HG02759 (cell line): Measurements from ENCODE around the gene MIX23.

ENCODE experiments used
- ATAC-seq: cut with Tn5 transposase; IDR thresholded peaks from one replicate; pipeline ENCODE4 v1.9.1; 2021; ENCODE audit warnings: mild to moderate bottlenecking, moderate library complexity; ENCODE audit not compliant: unreplicated experiment

The MIX23 gene

DNA sequence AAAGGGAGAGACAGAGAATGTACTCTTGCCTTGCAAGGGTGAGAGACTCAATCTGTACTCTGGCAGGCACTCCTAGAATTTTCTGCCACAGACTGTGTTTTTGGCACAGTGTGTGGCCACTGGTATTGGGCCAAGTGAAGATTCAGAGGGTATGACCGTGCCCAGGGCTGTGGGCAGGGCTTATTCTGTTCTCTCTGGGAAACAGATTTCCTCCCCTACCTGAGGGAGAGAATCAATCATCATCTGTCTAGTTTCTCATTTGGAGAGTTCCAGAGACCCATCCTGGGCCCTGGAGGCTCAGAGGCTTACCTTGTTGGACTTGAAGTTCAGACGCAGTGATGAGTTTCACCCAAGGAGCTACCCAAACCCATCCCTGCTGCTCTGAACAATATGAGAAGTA lies 29.8 kb downstream of the MIX23 start:
- ATAC-seq = no peak

DNA sequence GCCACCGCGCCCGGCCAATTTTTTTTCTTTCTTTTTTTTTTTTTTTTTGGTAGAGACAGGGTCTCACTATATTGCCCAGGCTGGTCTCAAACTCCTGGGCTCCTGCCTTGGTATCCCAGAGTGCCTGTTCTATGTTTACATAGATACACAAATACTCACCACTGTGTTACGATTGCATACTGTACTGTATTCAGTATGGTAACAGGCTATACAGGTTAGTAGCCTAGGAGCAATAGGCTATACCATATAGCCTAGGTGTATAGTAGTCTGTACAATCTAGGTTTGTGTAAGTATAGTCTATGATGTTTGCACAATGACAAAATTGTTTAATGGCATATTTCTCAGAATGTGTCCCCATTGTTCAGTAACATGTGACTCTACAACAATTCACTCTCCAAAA lies 31.4 kb downstream of the MIX23 start:
- ATAC-seq = no peak

- ATAC-seq = no peak
Observed at GRCh38 chr3:122350814-122351418, 32.1 kb downstream of the MIX23 start.

- ATAC-seq = no peak
Observed at GRCh38 chr3:122349171-122349570, 33.9 kb downstream of the MIX23 start.

- no peak for ATAC-seq
Observed at GRCh38 chr3:122343654-122344053, 39.4 kb downstream of the MIX23 start.

- no peak for ATAC-seq
Observed at GRCh38 chr3:122342803-122343202, 40.2 kb downstream of the MIX23 start.

- no peak for ATAC-seq
Observed at GRCh38 chr3:122332551-122332950, 50.5 kb downstream of the MIX23 start.

DNA sequence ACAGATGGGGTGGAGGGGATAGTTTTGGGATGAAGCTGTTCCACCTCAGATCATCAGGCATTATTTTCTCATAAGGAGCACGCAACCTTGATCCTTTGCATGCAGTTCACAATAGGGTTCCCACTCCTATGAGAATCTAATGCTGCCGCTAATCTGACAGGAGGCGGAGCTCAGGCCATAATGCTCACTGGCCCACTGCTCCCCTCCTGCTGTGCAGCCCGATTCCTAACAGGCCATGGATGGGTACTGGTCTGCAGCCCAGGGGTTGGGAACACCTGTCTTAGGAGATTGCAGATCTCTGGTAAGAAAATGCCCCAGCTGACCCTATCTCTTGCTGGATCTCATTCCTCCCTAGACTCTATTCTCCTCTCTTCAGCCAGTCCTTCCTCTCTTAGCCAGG lies 51.1 kb downstream of the MIX23 start:
- ATAC-seq = no peak

GRCh38 chr3:122325769-122326168 lies 57.3 kb downstream of the MIX23 start:
- ATAC-seq = no peak

GRCh38 chr3:122324871-122325323 lies 58.1 kb downstream of the MIX23 start, which contains the start of gene CSTA:
CSTA (plus strand) TSS chr3:122325248; CDS start chr3:122325293, 45 bp downstream.
- ATAC-seq = no peak

GRCh38 chr3:122322095-122323075 lies 60.6 kb downstream of the MIX23 start:
- peak; percentile 79 for ATAC-seq

- ATAC-seq = no peak
Observed at GRCh38 chr3:122318620-122319019, 64.4 kb downstream of the MIX23 start.

DNA sequence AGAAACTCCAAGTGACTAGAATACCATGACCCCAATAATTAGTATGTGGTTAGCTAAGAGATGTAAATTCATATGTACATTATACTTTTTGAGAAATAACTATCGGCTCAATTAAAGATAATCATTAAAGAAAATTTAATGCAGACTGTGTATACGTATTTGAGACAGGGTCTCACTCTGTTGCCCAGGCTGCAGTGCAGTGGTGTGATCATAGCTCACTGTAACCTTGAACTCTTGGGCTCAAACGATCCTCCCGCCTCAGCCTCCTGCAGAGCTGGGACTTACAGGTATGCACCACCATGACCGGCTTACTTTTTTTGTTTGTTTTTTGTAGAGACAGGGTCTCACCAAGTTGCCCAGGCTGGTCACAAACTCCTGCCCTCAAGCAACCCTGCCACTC lies 66.7 kb downstream of the MIX23 start:
- ATAC-seq = no peak

DNA sequence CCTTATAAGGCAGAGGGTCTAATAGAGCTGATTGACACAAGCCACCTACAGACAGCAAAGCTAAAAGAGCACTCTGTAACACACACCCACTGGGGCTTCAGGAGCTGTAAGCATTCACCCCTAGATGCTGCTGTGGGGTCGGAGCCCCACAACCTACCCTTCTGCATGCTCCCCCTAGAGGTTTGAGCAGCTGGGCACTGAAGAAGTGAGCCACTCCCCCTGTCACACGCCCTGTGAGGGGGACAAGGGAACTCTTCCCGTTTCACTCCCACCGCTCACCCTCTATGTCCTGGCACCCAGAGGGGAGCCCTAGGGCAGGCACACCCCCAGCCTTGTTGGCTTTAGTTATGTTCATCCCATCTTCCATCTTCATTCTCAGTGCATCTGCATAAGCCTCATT lies 67.4 kb downstream of the MIX23 start:
- no peak for ATAC-seq

- no peak for ATAC-seq
Observed at GRCh38 chr3:122314228-122314876, 68.7 kb downstream of the MIX23 start.

GRCh38 chr3:122313281-122313680 lies 69.8 kb downstream of the MIX23 start:
- no peak for ATAC-seq

GRCh38 chr3:122312826-122313225 lies 70.2 kb downstream of the MIX23 start:
- ATAC-seq = no peak

DNA sequence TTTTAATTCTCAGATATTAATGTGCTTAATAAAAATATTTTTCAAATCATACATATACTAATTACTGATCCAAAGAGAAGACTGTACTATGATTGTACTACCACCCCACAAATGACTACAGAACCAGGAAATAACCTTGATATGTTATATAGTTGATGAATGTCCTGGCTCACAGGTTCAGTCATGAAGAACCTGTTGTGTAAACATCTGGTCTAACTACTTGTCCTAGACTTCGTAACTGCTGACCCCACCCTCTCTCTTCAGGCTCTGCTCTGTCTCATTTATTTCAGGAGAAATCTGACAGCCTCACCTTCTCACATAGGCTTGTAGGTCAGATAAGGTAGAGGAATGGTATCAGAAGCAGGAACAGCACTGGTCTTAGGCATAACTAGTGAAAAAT lies 72.7 kb downstream of the MIX23 start:
- ATAC-seq = no peak
